Type B pancreatic cell (in vitro differentiated cells): ENCODE data around the gene PRRT1B. TPM values are rescaled to one million over a fixed set of nuclear protein-coding genes. Genes with fewer than 3 reads are reported as not detected.
A peak's percentile ranks its signal among the peaks of the same experiment; 100 is the strongest.

Experiments used
- DNase-seq: peaks from one replicate; pipeline ENCODE4 v3.0.0; 2021; ENCODE audit warnings: mixed read lengths; ENCODE audit not compliant: unreplicated experiment; ENCODE audit errors: extremely low spot score
- H3K27ac Mint-ChIP-seq: 2 replicates; pipeline ENCODE4 v1.8.0; 2021; ENCODE audit warnings: mild to moderate bottlenecking, mixed read lengths
- H3K27me3 Mint-ChIP-seq: 2 replicates; pipeline ENCODE4 v1.8.0; 2021; ENCODE audit warnings: mixed read lengths
- H3K36me3 Mint-ChIP-seq: 2 replicates; pipeline ENCODE4 v1.8.0; 2021; ENCODE audit warnings: mixed read lengths
- H3K4me1 Mint-ChIP-seq: one replicate; pipeline ENCODE4 v1.8.0; 2021; ENCODE audit warnings: mixed read lengths; ENCODE audit not compliant: unreplicated experiment
- H3K4me3 Mint-ChIP-seq: 2 replicates; pipeline ENCODE4 v1.8.0; 2021; ENCODE audit warnings: mild to moderate bottlenecking, mixed read lengths
- H3K9me3 Mint-ChIP-seq: 2 replicates; pipeline ENCODE4 v1.8.0; 2021; ENCODE audit warnings: mixed read lengths
- CTCF ChIP-seq: fragments of 200-600 bp; sonication (generic); conservative IDR thresholded peaks from 2 replicates; pipeline ENCODE4 v1.5.0; 2021; ENCODE audit warnings: antibody characterized with exemption, mild to moderate bottlenecking
- total RNA-seq: library from RNA; stranded (reverse); gene quantifications from 2 replicates; pipeline ENCODE4 v1.2.1, GENCODE V29; 2021; ENCODE audit warnings: low replicate concordance

Gene PRRT1B
- total RNA-seq, 1 donor from 2014 or later: 3.0 TPM

- TF ChIP-seq CTCF: no peak
- no peaks in the 10 kb centered on the region for H3K9me3 Mint-ChIP-seq
- peaks cover 7% of the 10 kb centered on the region for H3K4me1 Mint-ChIP-seq
- H3K27me3 Mint-ChIP-seq: no peaks in the 10 kb centered on the region
- H3K36me3 Mint-ChIP-seq: peaks cover 8% of the 10 kb centered on the region
- no peak for DNase-seq
- peak overlapping the region; percentile 88 for H3K4me3 Mint-ChIP-seq
- no peak overlapping the region for H3K27ac Mint-ChIP-seq
Measured at GRCh38 chr9:131528886-131529505, 16.3 kb upstream of the PRRT1B start.

GRCh38 chr9:131529597-131530545, 15.5 kb upstream of the PRRT1B start:
- Mint-ChIP-seq H3K36me3 (peaks cover 8% of the 10 kb centered on the region), H3K4me1 (peaks cover 7% of the 10 kb centered on the region), H3K27me3 (no peaks in the 10 kb centered on the region), H3K27ac (no peak overlapping the region), H3K4me3 (peak overlapping the region; percentile 88), H3K9me3 (no peaks in the 10 kb centered on the region)
- DNase-seq: no peak
- TF ChIP-seq CTCF: no peak

DNA sequence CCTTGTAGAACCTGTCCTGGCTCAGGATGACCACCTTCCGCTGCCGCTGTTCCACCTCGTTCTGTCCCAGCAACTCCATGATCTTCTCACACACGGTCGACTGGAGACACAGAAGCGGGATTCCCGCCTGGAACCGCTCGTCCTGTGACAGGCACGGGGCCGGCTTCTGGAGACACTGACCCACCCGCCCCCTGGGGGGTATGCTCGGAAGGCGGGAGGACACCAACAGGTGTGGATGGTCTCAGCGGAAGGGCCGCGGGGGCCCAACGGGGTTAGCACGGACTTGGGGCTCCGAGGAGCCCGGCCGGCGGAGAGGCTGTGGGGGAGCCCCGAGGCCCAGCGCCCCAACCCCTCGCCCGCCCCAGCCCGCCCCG, 14.8 kb upstream of the PRRT1B start:
- Mint-ChIP-seq H3K27me3 (no peaks in the 10 kb centered on the region), H3K4me1 (peaks cover 7% of the 10 kb centered on the region), H3K27ac (no peak overlapping the region), H3K4me3 (peak overlapping the region; percentile 88), H3K9me3 (no peaks in the 10 kb centered on the region), H3K36me3 (peaks cover 8% of the 10 kb centered on the region)
- peak; percentile 36 for TF ChIP-seq CTCF
- no peak for DNase-seq

- Mint-ChIP-seq H3K27ac (no peak within 1 kb of the TSS), H3K4me1 (peaks cover 7% of the 10 kb centered on the region), H3K9me3 (no peaks in the 10 kb centered on the region), H3K4me3 (peak within 1 kb of the TSS; percentile 88), H3K36me3 (peaks cover 6% of the 10 kb centered on the region), H3K27me3 (no peaks in the 10 kb centered on the region)
- TF ChIP-seq CTCF: no peak
- peak; percentile 84 for DNase-seq
Measured at GRCh38 chr9:131530920-131531832, 14.1 kb upstream of the PRRT1B start, which contains the start of gene UCK1. Gene UCK1 (minus strand): TSS chr9:131531263. CDS start chr9:131531174, 89 bp downstream.

DNA sequence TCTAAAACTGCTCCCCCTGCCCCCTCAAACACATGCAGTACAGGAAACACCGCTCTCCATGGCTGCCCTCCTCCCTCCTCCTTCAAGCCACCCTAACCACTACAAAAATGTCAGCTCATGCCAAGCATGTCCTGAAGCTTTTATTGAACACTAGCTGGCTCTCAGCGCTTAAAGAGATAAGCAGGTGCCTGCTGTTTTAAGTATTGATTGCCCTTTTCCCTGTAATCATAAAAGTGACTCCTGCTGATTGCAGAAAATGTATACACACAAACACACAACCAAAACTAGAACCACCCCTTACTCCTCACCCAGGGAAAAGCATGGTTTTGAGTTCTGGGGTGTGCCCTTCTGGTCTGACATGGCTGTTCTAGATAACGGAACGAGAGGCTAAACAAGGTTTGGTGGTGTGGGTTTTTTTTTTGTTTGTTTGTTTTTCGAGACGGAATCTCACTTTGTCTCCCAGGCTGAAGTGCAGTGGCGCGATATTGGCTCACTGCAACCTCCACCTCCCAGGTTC, 10.5 kb upstream of the PRRT1B start:
- no peak for DNase-seq
- no peak for TF ChIP-seq CTCF
- no peaks in the 10 kb centered on the region for H3K9me3 Mint-ChIP-seq
- peaks cover 4% of the 10 kb centered on the region for H3K36me3 Mint-ChIP-seq
- peaks cover 7% of the 10 kb centered on the region for H3K4me1 Mint-ChIP-seq
- peak overlapping the region; percentile 45 for H3K4me3 Mint-ChIP-seq
- no peak overlapping the region for H3K27ac Mint-ChIP-seq
- H3K27me3 Mint-ChIP-seq: no peaks in the 10 kb centered on the region
